ENCODE measurements around the gene TRMT2B. TPM values are rescaled to one million over a fixed set of nuclear protein-coding genes. Genes with fewer than 3 reads are reported as not detected.

TRMT2B gene
- total and polyA plus RNA-seq, 12 donors, result 5.8 to 19.8 (median 12.8) TPM

DNA sequence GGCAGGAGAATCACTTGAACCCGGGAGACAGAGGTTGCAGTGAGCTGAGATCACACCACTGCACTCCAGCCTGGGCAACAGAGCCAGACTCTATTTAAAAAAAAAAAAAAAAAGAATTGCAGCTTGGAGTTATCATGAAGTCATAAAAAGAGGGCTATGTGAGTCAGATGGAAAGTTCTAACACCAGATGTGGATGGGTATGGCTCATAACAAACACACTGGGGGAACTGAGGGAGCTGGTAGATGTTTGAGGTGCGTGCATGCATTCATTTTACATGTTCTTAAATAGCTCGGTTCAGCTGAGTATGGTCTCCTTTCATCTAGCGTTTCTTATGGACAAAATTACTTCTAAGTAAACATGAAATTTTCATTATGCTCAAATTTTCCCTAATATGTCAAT, 11.7 kb downstream of the TRMT2B start:
- no peaks in the 10 kb centered on the region for H3K9me3 ChIP-seq (replicated peaks in 1 of 3)
- no peak overlapping the region for H3K27ac ChIP-seq
- no peak for TF ChIP-seq POLR2A (IDR thresholded peaks at IDR 0.05)
- TF ChIP-seq, protein P1, sequence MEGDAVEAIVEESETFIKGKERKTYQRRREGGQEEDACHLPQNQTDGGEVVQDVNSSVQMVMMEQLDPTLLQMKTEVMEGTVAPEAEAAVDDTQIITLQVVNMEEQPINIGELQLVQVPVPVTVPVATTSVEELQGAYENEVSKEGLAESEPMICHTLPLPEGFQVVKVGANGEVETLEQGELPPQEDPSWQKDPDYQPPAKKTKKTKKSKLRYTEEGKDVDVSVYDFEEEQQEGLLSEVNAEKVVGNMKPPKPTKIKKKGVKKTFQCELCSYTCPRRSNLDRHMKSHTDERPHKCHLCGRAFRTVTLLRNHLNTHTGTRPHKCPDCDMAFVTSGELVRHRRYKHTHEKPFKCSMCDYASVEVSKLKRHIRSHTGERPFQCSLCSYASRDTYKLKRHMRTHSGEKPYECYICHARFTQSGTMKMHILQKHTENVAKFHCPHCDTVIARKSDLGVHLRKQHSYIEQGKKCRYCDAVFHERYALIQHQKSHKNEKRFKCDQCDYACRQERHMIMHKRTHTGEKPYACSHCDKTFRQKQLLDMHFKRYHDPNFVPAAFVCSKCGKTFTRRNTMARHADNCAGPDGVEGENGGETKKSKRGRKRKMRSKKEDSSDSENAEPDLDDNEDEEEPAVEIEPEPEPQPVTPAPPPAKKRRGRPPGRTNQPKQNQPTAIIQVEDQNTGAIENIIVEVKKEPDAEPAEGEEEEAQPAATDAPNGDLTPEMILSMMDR (IDR thresholded peaks at IDR 0.05), result no peak
- WGBS, 4 donors, result 78 to 99% (median 89%) methylated on average over 3 to 4 of the region's 4 CpGs
- H3K4me3 ChIP-seq, result no peak overlapping the region
- intact Hi-C loops (cut with DNase I), result no loop called here
- DNase-seq, result no peak
- no peaks in the 10 kb centered on the region for H3K27me3 ChIP-seq
- no peaks in the 10 kb centered on the region for H3K4me1 ChIP-seq (replicated peaks in 1 of 2)
- H3K36me3 ChIP-seq (replicated peaks in 1 of 2), result no peaks in the 10 kb centered on the region

DNA sequence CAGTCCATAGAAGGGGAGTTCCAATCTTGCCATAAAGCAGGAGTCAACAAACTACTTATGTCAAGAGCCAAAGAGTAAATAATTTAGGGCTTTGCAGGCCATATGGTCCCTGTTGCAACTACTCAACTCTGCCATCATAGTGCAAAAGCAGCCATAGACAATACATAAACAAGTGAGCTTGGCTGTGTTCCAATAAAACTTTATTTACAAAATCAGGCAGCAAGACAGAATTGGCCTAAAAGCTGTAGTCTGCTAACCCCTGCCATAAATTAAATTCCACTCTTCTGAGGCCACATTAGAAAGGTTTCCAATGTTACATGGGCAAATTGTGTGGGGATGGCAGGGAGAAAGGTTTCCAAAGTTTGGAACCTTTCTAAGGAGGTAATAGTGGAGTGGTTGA, 14.7 kb downstream of the TRMT2B start:
- H3K27me3 ChIP-seq, result no peaks in the 10 kb centered on the region
- H3K27ac ChIP-seq, result no peak overlapping the region
- intact Hi-C loops (cut with DNase I), result no loop called here
- H3K4me3 ChIP-seq, result no peak overlapping the region
- TF ChIP-seq, protein P1 (IDR thresholded peaks at IDR 0.05), result no peak
- TF ChIP-seq POLR2A (IDR thresholded peaks at IDR 0.05), result no peak
- H3K36me3 ChIP-seq (replicated peaks in 1 of 2), result no peaks in the 10 kb centered on the region
- no peaks in the 10 kb centered on the region for H3K9me3 ChIP-seq (replicated peaks in 1 of 3)
- no peak for DNase-seq
- no peaks in the 10 kb centered on the region for H3K4me1 ChIP-seq (replicated peaks in 1 of 2)

DNA sequence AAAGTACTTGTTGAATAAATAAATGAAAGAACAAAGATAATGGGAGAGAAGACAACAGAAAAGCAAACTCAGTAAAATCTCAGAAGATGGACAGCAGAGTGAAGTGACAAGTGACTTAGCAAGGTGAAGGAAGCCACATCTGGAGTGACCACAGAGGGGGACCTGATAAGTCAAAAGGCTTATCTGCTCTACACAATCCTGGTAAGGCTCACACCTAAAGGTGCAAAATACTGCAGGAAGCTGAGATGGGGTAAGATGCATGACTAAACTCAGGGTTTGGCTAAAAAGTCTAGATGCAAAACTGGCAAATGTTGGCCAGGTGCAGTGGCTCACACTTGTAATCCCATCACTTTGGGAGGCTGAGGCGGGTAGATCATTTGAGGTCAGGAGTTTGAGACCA, 22.2 kb downstream of the TRMT2B start:
- Histone ChIP-seq H3K4me3 (no peak overlapping the region), H3K27me3 (no peaks in the 10 kb centered on the region), H3K36me3 (replicated peaks in 1 of 2) (no peaks in the 10 kb centered on the region), H3K27ac (no peak overlapping the region), H3K4me1 (replicated peaks in 1 of 2) (no peaks in the 10 kb centered on the region), H3K9me3 (replicated peaks in 1 of 3) (no peaks in the 10 kb centered on the region)
- intact Hi-C loops (cut with DNase I), result no loop called here
- no peak for TF ChIP-seq POLR2A (IDR thresholded peaks at IDR 0.05)
- TF ChIP-seq, protein P1 (IDR thresholded peaks at IDR 0.05), result no peak
- DNase-seq, result no peak
- WGBS, 4 donors, result 75 to 100% (median 87%) methylated on average over 1 of the region's 1 CpG

DNA sequence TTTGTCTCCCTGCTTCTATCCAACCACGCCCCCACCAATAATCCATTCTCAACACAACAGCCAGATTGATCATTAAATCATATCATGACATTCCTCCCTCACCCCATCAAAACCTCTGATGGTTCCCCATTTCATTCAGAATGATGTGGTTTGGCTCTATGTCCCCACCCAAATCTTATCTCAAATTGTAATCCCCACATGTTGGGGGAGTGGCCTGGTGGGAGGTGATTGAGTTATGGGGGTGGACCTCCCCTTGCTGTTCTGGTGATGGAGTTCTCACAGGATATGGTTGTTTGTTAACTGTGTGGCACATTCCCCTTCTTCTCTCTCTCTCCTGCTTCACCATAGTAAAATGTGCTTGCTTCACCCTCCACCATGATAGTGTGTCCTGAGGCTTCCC, 23.3 kb downstream of the TRMT2B start:
- Histone ChIP-seq H3K9me3 (replicated peaks in 1 of 3) (no peaks in the 10 kb centered on the region), H3K4me1 (replicated peaks in 1 of 2) (no peaks in the 10 kb centered on the region), H3K36me3 (replicated peaks in 1 of 2) (no peaks in the 10 kb centered on the region), H3K27me3 (no peaks in the 10 kb centered on the region), H3K27ac (no peak overlapping the region), H3K4me3 (no peak overlapping the region)
- DNase-seq, result no peak
- TF ChIP-seq, protein P1 (IDR thresholded peaks at IDR 0.05), result no peak
- TF ChIP-seq POLR2A (IDR thresholded peaks at IDR 0.05), result no peak
- intact Hi-C loops (cut with DNase I), result no loop called here
- WGBS, 4 donors, result 72 to 100% (median 87%) methylated on average over 1 of the region's 1 CpG

All from adrenal gland (tissue), 12 donors.